GM19099 (cell line): ENCODE results near the gene NFIC.

Experiments
- POLR2A ChIP-seq: IDR thresholded peaks from 3 replicates; pipeline ENCODE4 v1.6.1; 2011; ENCODE audit warnings: low read depth; ENCODE audit not compliant: insufficient read length; ENCODE audit errors: extremely low read depth

NFIC gene

DNA sequence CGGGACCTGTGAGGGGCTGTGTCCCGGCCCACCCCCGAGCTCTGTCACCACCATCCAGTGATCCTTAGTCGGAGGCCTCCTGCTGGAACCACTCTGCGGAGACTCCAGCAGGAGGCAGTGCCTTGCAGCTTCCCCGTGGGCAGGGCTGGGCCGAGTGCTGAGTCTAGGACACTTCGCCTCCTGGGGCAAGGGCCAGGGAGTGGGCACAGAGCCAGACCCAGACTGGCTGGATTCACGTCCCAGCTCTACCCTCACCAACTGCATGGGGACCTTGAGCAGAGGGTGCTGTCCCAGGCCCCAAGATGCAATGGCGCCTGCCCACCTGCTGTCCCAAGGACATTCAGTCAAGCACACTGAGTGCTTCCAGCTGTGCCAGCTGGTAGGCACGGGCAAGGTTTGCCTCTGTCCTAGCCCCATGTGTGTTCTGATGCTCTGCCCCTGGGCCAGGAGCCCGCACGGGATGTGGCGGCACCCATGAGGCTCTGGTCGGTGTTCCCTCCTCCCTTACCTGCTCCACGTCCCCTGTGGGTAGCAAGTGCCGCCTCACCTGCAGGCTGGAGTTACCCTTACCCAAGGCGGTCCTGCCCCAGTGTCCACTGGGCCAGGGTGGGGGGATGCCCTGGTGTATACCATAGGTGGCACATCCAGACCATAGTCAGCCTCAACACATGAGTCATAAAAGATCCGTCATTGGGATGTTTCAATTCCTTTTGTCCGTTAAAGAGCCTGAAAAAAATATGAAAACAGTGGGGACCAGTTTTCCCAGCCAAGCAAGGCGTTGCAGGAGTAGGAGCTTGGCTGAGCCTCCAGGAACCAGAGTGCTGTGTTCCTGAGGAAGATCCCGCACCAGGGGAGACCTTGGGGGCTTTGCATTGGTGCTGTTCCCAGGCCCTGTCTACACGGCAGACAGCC lies 147.1 kb downstream of the NFIC start:
- no peak for TF ChIP-seq POLR2A

DNA sequence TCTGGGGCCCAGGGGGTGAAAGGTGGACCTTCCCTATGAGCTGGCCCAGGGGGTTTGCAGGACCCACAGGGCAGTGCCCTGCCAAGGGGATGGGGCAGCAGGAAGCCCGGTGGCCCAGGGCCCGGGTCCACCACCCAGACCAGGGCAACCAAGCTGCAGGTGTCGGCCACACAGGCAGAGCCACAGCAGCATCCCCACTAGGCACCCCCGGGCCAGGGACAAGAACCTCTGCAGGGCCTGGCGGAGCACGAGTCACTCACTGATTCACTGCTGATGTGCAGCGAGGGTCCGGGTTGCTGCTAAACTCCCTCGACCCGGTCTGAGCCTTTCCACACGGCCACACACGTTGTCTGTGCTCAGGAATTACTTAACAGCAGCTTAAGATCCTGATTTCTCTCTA lies 148.5 kb downstream of the NFIC start:
- TF ChIP-seq POLR2A = no peak

DNA sequence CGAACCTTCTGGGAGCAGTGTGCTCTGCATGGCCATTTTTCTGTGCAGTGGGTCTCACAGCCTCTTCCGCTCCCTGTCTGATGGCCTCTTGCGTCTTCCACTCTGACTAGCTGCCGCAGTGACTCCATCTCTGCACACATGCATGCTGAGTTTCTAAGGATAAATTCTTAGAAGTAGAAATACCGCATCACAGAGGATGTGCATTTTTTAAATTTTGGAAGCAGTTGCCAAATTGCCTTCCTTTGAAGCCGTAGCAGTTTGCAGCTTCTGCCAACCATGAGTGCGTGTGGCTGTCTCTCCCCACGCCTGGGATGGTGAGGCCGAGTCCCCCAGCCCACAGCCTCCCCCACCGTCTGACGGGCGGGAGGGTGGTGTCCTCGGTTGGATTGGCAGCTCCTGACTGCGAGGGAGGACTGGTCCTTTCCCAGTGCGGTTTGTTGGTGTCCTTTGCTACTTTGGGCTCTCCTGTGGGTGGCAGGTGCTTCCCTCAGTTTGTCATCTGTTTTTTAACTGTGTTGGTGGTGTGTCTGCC lies 149.6 kb downstream of the NFIC start:
- no peak for TF ChIP-seq POLR2A

DNA sequence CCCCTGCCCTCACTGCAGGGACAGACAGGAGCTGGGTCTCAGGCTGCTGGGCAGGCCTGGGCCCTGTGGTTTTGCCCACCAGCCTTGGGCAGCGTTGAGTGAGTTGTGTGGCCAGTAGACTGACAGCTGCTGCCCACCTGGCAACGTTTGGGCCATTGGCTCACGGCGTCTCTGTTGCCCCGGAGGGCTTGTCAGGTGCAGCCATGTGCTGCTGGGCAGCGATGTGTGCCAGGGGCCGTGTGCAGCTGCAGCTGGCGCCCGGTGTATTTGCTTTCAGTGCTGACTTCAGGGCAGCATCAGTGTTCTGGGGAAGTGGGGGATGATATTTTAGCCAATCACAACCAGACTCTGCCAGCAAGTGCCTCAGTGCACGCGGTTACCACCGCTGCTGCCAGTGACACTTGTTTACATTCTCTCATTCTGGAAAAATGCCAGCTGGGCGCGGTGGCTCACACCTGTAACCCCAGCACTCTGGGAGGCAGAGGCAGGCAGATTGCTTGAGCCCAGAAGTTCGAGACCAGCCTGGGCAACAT lies 150.4 kb downstream of the NFIC start:
- no peak for TF ChIP-seq POLR2A

DNA sequence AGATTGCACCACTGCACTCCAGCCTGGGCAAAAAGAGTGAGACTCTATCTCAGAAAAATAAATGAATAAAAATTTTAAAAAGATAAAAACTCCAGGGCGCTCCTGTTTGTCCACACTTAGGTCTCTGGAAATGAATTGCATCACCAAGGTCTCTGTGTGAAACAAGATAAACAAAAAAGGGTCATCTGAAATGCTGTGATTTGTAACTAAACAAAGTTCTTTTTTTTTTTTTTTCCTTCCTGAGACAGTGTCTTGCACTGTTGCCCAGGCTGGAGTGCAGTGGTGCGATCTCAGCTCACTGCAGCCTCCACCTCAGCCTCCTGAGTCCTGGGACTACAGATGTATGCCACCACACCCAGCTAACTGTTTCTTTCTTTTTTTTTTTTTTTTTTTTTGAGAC lies 151.3 kb downstream of the NFIC start:
- TF ChIP-seq POLR2A = no peak

DNA sequence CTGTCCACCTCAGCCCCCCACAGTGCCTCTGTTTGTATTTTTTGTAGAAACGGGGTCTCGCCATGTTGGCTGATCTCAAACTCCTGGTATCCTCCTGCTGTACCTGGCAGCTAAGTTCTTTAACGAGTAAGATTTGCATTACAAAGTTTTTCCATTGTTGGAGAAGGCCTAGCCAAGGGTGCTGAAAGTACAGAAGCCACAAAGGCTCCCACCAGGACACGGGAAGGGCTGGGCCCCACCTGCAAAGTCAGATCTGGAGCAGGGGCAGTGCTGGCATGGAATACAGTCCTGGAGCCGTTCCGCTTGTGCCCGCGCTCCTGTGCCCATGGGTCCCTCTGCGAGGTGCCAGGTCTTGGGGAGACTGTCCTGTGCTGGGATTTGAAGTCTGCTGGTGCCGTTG lies 151.9 kb downstream of the NFIC start:
- TF ChIP-seq POLR2A = no peak

DNA sequence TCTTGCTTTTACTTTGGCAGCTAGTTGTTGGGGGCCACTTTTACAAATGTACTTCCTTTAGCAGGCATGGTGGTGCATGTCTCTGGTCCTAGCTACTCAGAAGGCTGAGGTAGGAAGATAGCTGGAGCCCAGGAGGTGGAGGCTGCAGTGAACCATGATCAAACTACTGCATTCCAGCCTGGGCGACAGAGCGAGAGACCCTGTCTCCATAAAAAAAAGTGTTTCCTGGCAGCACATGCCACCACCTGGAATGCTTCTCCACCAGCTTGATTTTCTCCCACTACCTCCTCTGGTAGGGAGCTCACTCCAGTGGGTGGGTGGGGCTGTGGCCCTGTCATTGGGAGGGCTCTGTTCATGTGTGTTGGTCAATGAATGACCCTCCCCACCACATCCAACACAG lies 152.3 kb downstream of the NFIC start:
- no peak for TF ChIP-seq POLR2A
